PC-3 (cell line): ENCODE data around the gene ZNF516. TPM values are rescaled to one million over a fixed set of nuclear protein-coding genes. Genes with fewer than 3 reads are reported as not detected.

Experiments used
- ATAC-seq: fragments of 200-7000 bp; cut with Tn5 transposase; 2 replicates; pipeline ENCODE4 v1.9.1; 2020; ENCODE audit warnings: mild to moderate bottlenecking, moderate library complexity
- BruUV-seq: library from RNA; stranded (reverse); fragments of 400-500 nt; replicated peaks from 2 replicates; lab custom pipeline; 2021; lab: Mats Ljungman, UMichigan
- CTCF ChIA-PET: fragments of 300-600 bp; sonication (Branson Sonifier 250); formaldehyde crosslinking; loops from one replicate; lab custom pipeline; 2022; ENCODE audit warnings: antibody characterized with exemption; lab: Charles Lee
- POLR2A ChIA-PET: fragments of 300-600 bp; sonication (Branson Sonifier 250); formaldehyde crosslinking; loops from one replicate; lab custom pipeline; 2022; ENCODE audit warnings: antibody characterized with exemption; ENCODE audit not compliant: unreplicated experiment; lab: Charles Lee
- DNase-seq: peaks from one replicate; pipeline ENCODE4 v3.0.0-alpha.2; 2015
- H2AFZ ChIP-seq: fragments of 300-600 bp; sonication (generic); 2 replicates; pipeline ENCODE4 v1.6.0; 2016; ENCODE audit warnings: antibody characterized with exemption, low read length
- H3F3A ChIP-seq: fragments of 300-600 bp; sonication (generic); one replicate; pipeline ENCODE4 v1.6.0; 2017; ENCODE audit warnings: antibody characterized with exemption, low read length, control low read depth, mild to moderate bottlenecking; ENCODE audit not compliant: unreplicated experiment
- H3K27ac ChIP-seq: fragments of 300-600 bp; sonication (generic); 2 replicates; pipeline ENCODE4 v1.5.1; 2016; ENCODE audit warnings: mild to moderate bottlenecking, low read length
- H3K27me3 ChIP-seq: fragments of 300-600 bp; sonication (generic); 2 replicates; pipeline ENCODE4 v1.6.1; 2016; ENCODE audit warnings: low read length, mixed read lengths
- H3K36me3 ChIP-seq: fragments of 300-600 bp; sonication (generic); 2 replicates; pipeline ENCODE4 v1.6.1; 2016; ENCODE audit warnings: low read depth, mixed run types, low read length, mixed read lengths
- H3K4me1 ChIP-seq: fragments of 300-600 bp; sonication (generic); 2 replicates; pipeline ENCODE4 v1.5.1; 2016; ENCODE audit warnings: low read length; ENCODE audit not compliant: insufficient read depth
- H3K4me2 ChIP-seq: fragments of 300-600 bp; sonication (generic); 2 replicates; pipeline ENCODE4 v1.6.0; 2016; ENCODE audit warnings: low read length
- H3K4me3 ChIP-seq: fragments of 300-600 bp; sonication (generic); 2 replicates; pipeline ENCODE4 v1.5.1; 2016; ENCODE audit warnings: mild to moderate bottlenecking, low read length, mixed read lengths
- H3K79me2 ChIP-seq: fragments of 300-600 bp; sonication (generic); 2 replicates; pipeline ENCODE4 v1.6.1; 2017; ENCODE audit warnings: low read length, mixed read lengths
- H3K9ac ChIP-seq: fragments of 300-600 bp; sonication (generic); 2 replicates; pipeline ENCODE4 v1.6.0; 2016; ENCODE audit warnings: mild to moderate bottlenecking, low read length
- H3K9me2 ChIP-seq: fragments of 300-600 bp; sonication (generic); replicated peaks from 2 replicates; pipeline ENCODE4 v1.6.1; 2016; ENCODE audit warnings: mixed run types, low read length, mixed read lengths
- H3K9me3 ChIP-seq: fragments of 300-600 bp; sonication (generic); 2 replicates; pipeline ENCODE4 v1.6.1; 2016; ENCODE audit warnings: low read length, mixed read lengths
- H4K20me1 ChIP-seq: fragments of 300-600 bp; sonication (generic); 2 replicates; pipeline ENCODE4 v1.6.1; 2016; ENCODE audit warnings: low read length, mixed read lengths
- CTCF ChIP-seq: fragments of 300-600 bp; sonication (generic); conservative IDR thresholded peaks from 2 replicates; pipeline ENCODE4 v1.5.1; 2017; ENCODE audit warnings: antibody characterized with exemption, low read depth, mild to moderate bottlenecking, low read length
- EZH2 ChIP-seq: fragments of 300-600 bp; sonication (generic); IDR thresholded peaks from one replicate; pipeline ENCODE4 v1.6.1; 2017; ENCODE audit warnings: antibody characterized with exemption, mild to moderate bottlenecking, low read length; ENCODE audit not compliant: unreplicated experiment
- EZH2phosphoT487 ChIP-seq: fragments of 300-600 bp; sonication (generic); IDR thresholded peaks from 2 replicates; pipeline ENCODE4 v1.6.1; 2018; ENCODE audit warnings: mild to moderate bottlenecking, antibody characterized with exemption, low read length, borderline replicate concordance
- intact Hi-C: fragments of 100-400 bp; cut with micrococcal nuclease; formaldehyde crosslinking; loops from 2 replicates; pipeline ENCODE4 v1.9.0; 2023
- total RNA-seq: library from RNA; depleted of rRNA; stranded (reverse); fragments of >200 nt; gene quantifications from 2 replicates; pipeline ENCODE4 v1.2.3, GENCODE V29; 2014

ZNF516 gene
- total RNA-seq, 1 experiment from 2014 or later = 4.0 TPM

GRCh38 chr18:76483780-76484179 lies 11.3 kb downstream of the ZNF516 start:
- no peak for ATAC-seq
- H4K20me1 ChIP-seq = no peaks in the 10 kb centered on the region
- no peaks in the 10 kb centered on the region for H3F3A ChIP-seq
- H3K9ac ChIP-seq = no peak overlapping the region
- POLR2A ChIA-PET = no interaction called here
- no TSS peak for BruUV-seq
- H3K4me3 ChIP-seq = no peak overlapping the region
- H3K79me2 ChIP-seq = no peaks in the 10 kb centered on the region
- intact Hi-C loops = no loop called here
- H3K4me2 ChIP-seq = no peak overlapping the region
- H3K9me2 ChIP-seq = no peaks in the 10 kb centered on the region
- DNase-seq = no peak
- no peak overlapping the region for H3K27ac ChIP-seq
- no peaks in the 10 kb centered on the region for H3K4me1 ChIP-seq
- peaks cover 66% of the 10 kb centered on the region for H3K27me3 ChIP-seq
- TF ChIP-seq EZH2phosphoT487 (no peak), CTCF (no peak), EZH2 (no peak)
- no peaks in the 10 kb centered on the region for H3K9me3 ChIP-seq
- no peak overlapping the region for H2AFZ ChIP-seq
- no peaks in the 10 kb centered on the region for H3K36me3 ChIP-seq
- CTCF ChIA-PET = no interaction called here

- H3K79me2 ChIP-seq = no peaks in the 10 kb centered on the region
- intact Hi-C loops = no loop called here
- DNase-seq = no peak
- no peak for ATAC-seq
- no peak overlapping the region for H3K9ac ChIP-seq
- H3F3A ChIP-seq = no peaks in the 10 kb centered on the region
- H3K4me1 ChIP-seq = no peaks in the 10 kb centered on the region
- TF ChIP-seq EZH2phosphoT487 (no peak), EZH2 (no peak), CTCF (no peak)
- H3K4me3 ChIP-seq = no peak overlapping the region
- no peak overlapping the region for H3K4me2 ChIP-seq
- peaks cover 60% of the 10 kb centered on the region for H3K27me3 ChIP-seq
- no peaks in the 10 kb centered on the region for H3K36me3 ChIP-seq
- H4K20me1 ChIP-seq = no peaks in the 10 kb centered on the region
- H3K27ac ChIP-seq = no peak overlapping the region
- no peaks in the 10 kb centered on the region for H3K9me2 ChIP-seq
- no peaks in the 10 kb centered on the region for H3K9me3 ChIP-seq
- POLR2A ChIA-PET = no interaction called here
- no TSS peak for BruUV-seq
- H2AFZ ChIP-seq = no peak overlapping the region
- CTCF ChIA-PET = no interaction called here
Observed at GRCh38 chr18:76482971-76483691, 11.9 kb downstream of the ZNF516 start.

GRCh38 chr18:76482267-76482666 lies 12.8 kb downstream of the ZNF516 start:
- Histone ChIP-seq H3K9me3 (no peaks in the 10 kb centered on the region), H3K4me3 (no peak overlapping the region), H3K27me3 (peaks cover 52% of the 10 kb centered on the region), H3K79me2 (no peaks in the 10 kb centered on the region), H3F3A (no peaks in the 10 kb centered on the region), H2AFZ (no peak overlapping the region), H3K4me1 (peaks cover 4% of the 10 kb centered on the region), H4K20me1 (no peaks in the 10 kb centered on the region), H3K9me2 (no peaks in the 10 kb centered on the region), H3K4me2 (no peak overlapping the region), H3K27ac (no peak overlapping the region), H3K36me3 (no peaks in the 10 kb centered on the region), H3K9ac (no peak overlapping the region)
- intact Hi-C loops = no loop called here
- no peak for DNase-seq
- CTCF ChIA-PET = interaction anchor here (0.6 kb wide), 1 partner anchor 211 kb away, joined by 3 read pairs; no protein-coding TSS in a partner anchor
- POLR2A ChIA-PET = no interaction called here
- no peak for ATAC-seq
- BruUV-seq = no TSS peak
- TF ChIP-seq EZH2phosphoT487 = no peak
- no peak for TF ChIP-seq CTCF
- no peak for TF ChIP-seq EZH2
